HEK293 (cell line): ENCODE results near the gene NUP210.

Source experiments
- ELK4 ChIP-seq: IDR thresholded peaks from 2 replicates; pipeline ENCODE4 v1.6.1; 2011; ENCODE audit warnings: mild to moderate bottlenecking, low read depth, low read length, borderline replicate concordance
- ZNF239 ChIP-seq: fragments of 450-650 bp; formaldehyde crosslinking; IDR thresholded peaks from 2 replicates; pipeline ENCODE4 v1.5.1; 2016; ENCODE audit warnings: missing biosample characterization, missing genetic modification characterization
- TF ChIP-seq, protein P1 (sequence below): fragments of 450-650 bp; formaldehyde crosslinking; IDR thresholded peaks from 2 replicates; pipeline ENCODE4 v1.5.1; 2016; ENCODE audit warnings: missing biosample characterization, missing genetic modification characterization

GRCh38 chr3:13280122-13280790, 139.9 kb downstream of the NUP210 start:
- TF ChIP-seq, protein P1, sequence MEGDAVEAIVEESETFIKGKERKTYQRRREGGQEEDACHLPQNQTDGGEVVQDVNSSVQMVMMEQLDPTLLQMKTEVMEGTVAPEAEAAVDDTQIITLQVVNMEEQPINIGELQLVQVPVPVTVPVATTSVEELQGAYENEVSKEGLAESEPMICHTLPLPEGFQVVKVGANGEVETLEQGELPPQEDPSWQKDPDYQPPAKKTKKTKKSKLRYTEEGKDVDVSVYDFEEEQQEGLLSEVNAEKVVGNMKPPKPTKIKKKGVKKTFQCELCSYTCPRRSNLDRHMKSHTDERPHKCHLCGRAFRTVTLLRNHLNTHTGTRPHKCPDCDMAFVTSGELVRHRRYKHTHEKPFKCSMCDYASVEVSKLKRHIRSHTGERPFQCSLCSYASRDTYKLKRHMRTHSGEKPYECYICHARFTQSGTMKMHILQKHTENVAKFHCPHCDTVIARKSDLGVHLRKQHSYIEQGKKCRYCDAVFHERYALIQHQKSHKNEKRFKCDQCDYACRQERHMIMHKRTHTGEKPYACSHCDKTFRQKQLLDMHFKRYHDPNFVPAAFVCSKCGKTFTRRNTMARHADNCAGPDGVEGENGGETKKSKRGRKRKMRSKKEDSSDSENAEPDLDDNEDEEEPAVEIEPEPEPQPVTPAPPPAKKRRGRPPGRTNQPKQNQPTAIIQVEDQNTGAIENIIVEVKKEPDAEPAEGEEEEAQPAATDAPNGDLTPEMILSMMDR (tag by site-specific recombination): no peak
- TF ChIP-seq ZNF239 (tag by site-specific recombination) (no peak), ELK4 (no peak)
